Cardiac muscle cell (in vitro differentiated cells and primary cell): ENCODE results near the gene MYOC. TPM values are rescaled to one million over a fixed set of nuclear protein-coding genes. Genes with fewer than 3 reads are reported as not detected.
"Not testable (repeated sequence)": the region's sequence is repeated elsewhere in the genome, so short reads cannot be mapped to it uniquely, and the experiment has no call there.

ENCODE experiments used
- DNase-seq, 2 donors: peaks; one replicate each; pipeline versions ENCODE4 v3.0.0 to v3.0.0-alpha.2; 2010 to 2017; ENCODE audit warnings: low read depth in 1 of 2, low spot score in 1 of 2
- H3K27ac ChIP-seq: fragments of 200-600 bp; sonication (generic); 2 replicates; pipeline ENCODE4 v1.5.1; 2016
- H3K27me3 ChIP-seq: fragments of 200-600 bp; sonication (generic); 2 replicates; pipeline ENCODE4 v1.6.0; 2016; ENCODE audit warnings: control low read depth
- H3K36me3 ChIP-seq: fragments of 200-600 bp; sonication (generic); 2 replicates; pipeline ENCODE4 v1.5.1; 2016; ENCODE audit warnings: control low read depth
- H3K4me1 ChIP-seq: fragments of 200-600 bp; sonication (generic); 2 replicates; pipeline ENCODE4 v1.8.1; 2017; ENCODE audit warnings: low read depth, mild to moderate bottlenecking, mixed run types
- H3K4me3 ChIP-seq: fragments of 200-600 bp; sonication (generic); 2 replicates; pipeline ENCODE4 v1.5.1; 2016; ENCODE audit warnings: mild to moderate bottlenecking
- H3K9me3 ChIP-seq: fragments of 200-600 bp; sonication (generic); 2 replicates; pipeline ENCODE4 v1.5.1; 2017; ENCODE audit warnings: low read depth, mild to moderate bottlenecking, control low read depth
- polyA plus RNA-seq: library from polyadenylated mRNA; unstranded; fragments of >200 nt; fragmentation: Nextera tagmentation; extraction: Ambion mirVana; gene quantifications from 2 replicates; pipeline ENCODE4 v1.2.1, GENCODE V29; 2016
- total RNA-seq: library from RNA; depleted of rRNA; stranded (reverse); fragments of >200 nt; gene quantifications from 2 replicates; pipeline ENCODE4 v1.2.3, GENCODE V29; 2016
- TF ChIP-seq, protein P1 (sequence below): IDR thresholded peaks from 2 replicates; pipeline ENCODE4 v1.5.1; 2012; ENCODE audit warnings: low read depth, mild to moderate bottlenecking, low read length

MYOC gene
- total RNA-seq (0.07 and 0.12 TPM in 2 replicates), polyA plus RNA-seq (not detected in 2 replicates)

DNA sequence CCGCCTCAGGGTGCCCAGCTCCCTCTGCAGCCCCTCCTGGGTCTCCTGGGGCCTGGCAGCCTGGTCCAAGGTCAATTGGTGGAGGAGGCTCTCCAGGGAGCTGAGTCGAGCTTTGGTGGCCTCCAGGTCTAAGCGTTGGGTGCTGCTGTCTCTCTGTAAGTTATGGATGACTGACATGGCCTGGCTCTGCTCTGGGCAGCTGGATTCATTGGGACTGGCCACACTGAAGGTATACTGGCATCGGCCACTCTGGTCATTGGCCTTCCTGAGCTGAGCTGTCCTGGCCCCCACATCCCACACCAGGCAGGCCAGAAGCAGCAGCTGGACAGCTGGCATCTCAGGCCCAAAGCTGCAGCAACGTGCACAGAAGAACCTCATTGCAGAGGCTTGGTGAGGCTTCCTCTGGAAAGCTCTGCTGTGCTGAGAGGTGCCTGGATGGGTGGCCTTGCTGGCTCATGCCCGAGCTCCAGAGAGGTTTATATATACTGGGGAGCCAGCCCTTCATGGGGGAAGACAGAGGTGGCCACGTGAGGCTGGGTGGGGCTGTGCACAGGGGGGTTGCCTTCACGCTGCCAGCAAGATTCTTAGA lies at the start of gene MYOC:
MYOC (minus strand) TSS at position 455 of the 589 bp plus-strand sequence; CDS start at position 378, 77 bp downstream.
- TF ChIP-seq, protein P1, sequence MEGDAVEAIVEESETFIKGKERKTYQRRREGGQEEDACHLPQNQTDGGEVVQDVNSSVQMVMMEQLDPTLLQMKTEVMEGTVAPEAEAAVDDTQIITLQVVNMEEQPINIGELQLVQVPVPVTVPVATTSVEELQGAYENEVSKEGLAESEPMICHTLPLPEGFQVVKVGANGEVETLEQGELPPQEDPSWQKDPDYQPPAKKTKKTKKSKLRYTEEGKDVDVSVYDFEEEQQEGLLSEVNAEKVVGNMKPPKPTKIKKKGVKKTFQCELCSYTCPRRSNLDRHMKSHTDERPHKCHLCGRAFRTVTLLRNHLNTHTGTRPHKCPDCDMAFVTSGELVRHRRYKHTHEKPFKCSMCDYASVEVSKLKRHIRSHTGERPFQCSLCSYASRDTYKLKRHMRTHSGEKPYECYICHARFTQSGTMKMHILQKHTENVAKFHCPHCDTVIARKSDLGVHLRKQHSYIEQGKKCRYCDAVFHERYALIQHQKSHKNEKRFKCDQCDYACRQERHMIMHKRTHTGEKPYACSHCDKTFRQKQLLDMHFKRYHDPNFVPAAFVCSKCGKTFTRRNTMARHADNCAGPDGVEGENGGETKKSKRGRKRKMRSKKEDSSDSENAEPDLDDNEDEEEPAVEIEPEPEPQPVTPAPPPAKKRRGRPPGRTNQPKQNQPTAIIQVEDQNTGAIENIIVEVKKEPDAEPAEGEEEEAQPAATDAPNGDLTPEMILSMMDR = no peak
- H3K36me3 ChIP-seq = no peaks in the 10 kb centered on the region
- H3K4me1 ChIP-seq = peaks cover 26% of the 10 kb centered on the region
- H3K9me3 ChIP-seq = no peaks in the 10 kb centered on the region
- H3K27me3 ChIP-seq = no peaks in the 10 kb centered on the region
- H3K4me3 ChIP-seq = no peak within 1 kb of the TSS
- peak within 1 kb of the TSS; percentile 98 for H3K27ac ChIP-seq
- DNase-seq = no peak

DNA sequence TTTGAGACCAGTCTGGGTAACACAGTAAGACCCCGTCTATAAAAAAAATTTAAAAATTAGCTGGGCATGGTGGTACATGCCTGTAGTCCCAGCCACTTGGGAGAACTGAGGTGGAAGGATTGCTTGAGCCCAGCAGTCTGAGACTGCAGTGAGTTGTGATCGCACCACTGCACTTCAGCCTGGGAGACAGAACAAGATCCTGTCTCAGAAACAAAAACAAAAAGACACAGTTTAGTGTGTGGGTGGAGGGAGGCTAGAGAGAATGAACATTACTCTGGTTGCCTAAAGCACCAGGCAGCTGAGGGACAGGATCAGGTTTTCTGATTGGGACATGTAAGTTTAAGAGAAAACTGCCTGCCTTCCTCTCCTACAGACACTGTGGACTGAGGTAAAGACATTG lies 47.0 kb upstream of the MYOC start:
- Histone ChIP-seq H3K9me3 (no peaks in the 10 kb centered on the region), H3K4me3 (no peak overlapping the region), H3K27me3 (no peaks in the 10 kb centered on the region), H3K27ac (no peak overlapping the region), H3K36me3 (no peaks in the 10 kb centered on the region), H3K4me1 (no peaks in the 10 kb centered on the region)
- TF ChIP-seq, protein P1 = no peak
- no peak for DNase-seq

DNA sequence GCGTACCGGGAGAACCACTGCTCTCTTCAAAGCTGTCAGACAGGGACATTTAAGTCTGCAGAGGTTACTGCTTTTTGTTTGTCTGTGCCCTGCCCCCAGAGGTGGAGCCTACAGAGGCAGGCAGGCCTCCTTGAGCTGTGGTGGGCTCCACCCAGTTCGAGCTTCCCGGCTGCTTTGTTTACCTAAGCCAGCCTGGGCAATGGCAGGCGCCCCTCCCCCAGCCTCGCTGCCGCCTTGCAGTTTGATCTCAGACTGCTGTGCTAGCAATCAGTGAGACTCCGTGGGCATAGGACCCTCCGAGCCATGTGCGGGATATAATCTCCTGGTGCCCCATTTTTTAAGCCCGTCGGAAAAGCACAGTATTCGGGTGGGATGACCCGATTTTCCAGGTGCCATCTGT lies 43.3 kb upstream of the MYOC start:
- H3K9me3 ChIP-seq, H3K27me3 ChIP-seq, H3K27ac ChIP-seq, DNase-seq, H3K4me3 ChIP-seq, H3K4me1 ChIP-seq, H3K36me3 ChIP-seq: not testable (repeated sequence)

DNA sequence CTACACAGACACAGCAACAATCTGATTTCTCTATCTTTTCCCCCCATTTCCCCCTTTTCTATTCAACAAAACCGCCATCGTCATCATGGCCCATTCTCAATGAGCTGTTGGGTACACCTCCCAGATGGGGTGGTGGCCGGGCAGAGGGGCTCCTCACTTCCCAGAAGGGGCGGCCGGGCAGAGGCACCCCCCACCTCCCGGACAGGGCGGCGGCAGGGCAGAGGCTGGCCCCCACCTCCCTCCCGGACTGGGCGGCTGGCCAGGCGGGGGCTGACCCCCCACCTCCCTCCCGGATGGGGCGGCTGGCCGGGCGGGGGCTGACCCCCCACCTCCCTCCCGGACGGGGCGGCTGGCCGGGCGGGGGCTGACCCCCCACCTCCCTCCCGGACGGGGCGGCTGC lies 41.1 kb upstream of the MYOC start:
- not testable (repeated sequence) for H3K27me3 ChIP-seq

DNA sequence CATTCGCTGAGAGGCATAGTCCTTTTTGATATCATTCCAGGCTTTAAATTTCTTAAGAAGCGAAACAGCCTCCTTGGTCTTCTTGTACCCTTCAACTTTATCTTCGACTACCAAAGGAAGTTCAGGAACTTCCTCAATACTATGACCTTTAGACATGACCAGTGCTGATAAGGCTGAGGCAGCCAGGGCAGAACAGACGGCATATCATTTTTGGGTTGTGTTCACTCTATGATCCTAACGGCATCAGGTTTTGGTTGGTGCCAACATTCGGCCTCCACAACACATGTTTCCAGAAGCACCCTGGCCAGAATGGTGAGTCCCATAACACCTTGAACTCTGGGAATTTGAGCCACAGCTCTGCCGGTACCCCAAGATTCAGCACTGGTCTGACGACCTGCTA lies 31.4 kb upstream of the MYOC start:
- TF ChIP-seq, protein P1 = no peak
- no peaks in the 10 kb centered on the region for H3K27me3 ChIP-seq
- H3K9me3 ChIP-seq = no peaks in the 10 kb centered on the region
- no peaks in the 10 kb centered on the region for H3K36me3 ChIP-seq
- no peak overlapping the region for H3K27ac ChIP-seq
- H3K4me1 ChIP-seq = no peaks in the 10 kb centered on the region
- DNase-seq = no peak
- no peak overlapping the region for H3K4me3 ChIP-seq

More for the DNA sequence above, 41.1 kb upstream of the MYOC start:
- H3K4me3 ChIP-seq, H3K9me3 ChIP-seq, H3K27ac ChIP-seq, DNase-seq, H3K36me3 ChIP-seq, H3K4me1 ChIP-seq: not testable (repeated sequence)

DNA sequence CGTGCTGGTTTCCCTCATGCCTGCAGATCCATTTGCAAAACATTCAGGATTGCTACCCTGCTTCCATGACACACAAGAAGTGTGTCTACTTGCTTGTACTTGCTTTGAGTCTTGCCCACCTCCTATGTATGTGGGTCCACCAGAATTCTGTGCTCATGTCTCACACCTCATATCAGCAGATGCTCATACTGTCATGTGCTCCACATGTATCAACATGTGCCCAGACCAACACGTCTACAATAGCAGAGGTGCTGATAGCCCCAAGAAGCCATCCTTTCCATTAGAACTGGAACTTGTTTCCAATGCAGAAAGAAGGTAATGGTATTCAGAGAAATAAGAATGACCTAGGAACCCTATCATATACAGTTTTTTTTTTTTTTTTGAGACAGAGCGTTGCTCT lies 27.9 kb upstream of the MYOC start:
- Histone ChIP-seq H3K4me3 (no peak overlapping the region), H3K4me1 (no peaks in the 10 kb centered on the region), H3K36me3 (no peaks in the 10 kb centered on the region), H3K9me3 (no peaks in the 10 kb centered on the region), H3K27me3 (no peaks in the 10 kb centered on the region), H3K27ac (no peak overlapping the region)
- DNase-seq = no peak
- TF ChIP-seq, protein P1 = no peak
